DMS 273 (cell line): ENCODE results near the gene NLRP5.
"Not testable (repeated sequence)": the region's sequence is repeated elsewhere in the genome, so short reads cannot be mapped to it uniquely, and the experiment has no call there.

Experiments
- DNase-seq: peaks from one replicate; lab custom pipeline; 2025; ENCODE audit not compliant: unreplicated experiment; lab: John Stamatoyannopoulos, UW

NLRP5 gene

DNA sequence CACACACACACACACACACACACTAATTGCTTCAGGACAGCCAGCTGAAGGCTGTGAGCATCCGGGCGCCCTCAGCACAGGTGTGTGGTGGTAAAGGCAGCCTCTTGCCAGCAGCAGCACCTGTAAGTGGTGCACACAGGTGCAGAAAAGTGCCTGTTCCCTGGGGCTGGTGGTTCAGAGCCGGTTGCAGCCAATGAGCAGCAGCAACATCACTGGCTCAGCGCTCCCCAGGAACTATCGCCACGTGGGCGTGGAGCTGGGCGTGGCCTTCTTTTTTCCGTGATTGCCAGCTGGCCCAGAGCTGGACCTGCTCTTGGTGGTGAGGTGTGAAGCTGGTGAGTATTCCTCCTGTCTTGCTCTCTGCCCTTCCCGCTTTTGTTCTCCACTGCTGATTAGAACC is at the start of gene NLRP5:
Gene NLRP5 (plus strand): TSS at position 289 of the 400 bp plus-strand sequence.
- no peak for DNase-seq

DNA sequence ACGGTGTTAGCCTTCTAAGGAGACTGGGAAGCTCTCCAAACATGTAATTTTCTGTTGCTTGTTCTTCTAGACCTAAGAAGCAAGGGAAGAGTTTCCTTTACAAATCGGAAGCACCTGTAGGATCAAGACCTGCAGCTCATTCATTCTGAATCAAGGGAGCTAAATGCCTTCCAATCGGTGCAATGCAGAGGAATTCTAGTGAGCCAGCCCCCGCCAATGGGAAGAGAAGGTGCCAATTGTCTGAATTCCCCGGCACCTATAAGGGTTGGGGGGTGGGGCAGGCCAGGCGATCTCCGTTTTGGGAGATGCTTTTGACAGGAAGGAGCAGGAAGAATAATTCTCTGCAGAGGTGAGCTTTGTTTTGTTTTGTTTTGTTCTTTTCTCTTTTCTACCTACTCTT is 47.4 kb upstream of the NLRP5 start:
- no peak for DNase-seq

DNA sequence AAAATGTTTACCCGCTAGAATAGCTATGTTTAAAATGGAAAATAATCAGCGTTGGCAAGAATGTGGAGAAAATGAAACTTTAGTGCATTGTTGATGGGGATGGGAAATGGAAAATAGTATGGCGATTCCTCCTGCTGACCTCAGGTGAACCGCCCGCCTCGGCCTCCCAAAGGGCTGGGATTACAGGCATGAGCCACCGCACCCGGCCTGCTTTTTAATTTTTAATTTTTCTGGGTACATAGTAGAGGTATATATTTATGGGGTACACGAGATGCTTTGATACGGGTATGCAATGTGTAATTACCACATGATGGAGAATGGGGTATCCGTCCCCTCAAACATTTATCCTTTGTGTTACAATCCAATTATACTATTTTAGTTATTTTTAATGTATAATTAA is 46.3 kb upstream of the NLRP5 start:
- no peak for DNase-seq

DNA sequence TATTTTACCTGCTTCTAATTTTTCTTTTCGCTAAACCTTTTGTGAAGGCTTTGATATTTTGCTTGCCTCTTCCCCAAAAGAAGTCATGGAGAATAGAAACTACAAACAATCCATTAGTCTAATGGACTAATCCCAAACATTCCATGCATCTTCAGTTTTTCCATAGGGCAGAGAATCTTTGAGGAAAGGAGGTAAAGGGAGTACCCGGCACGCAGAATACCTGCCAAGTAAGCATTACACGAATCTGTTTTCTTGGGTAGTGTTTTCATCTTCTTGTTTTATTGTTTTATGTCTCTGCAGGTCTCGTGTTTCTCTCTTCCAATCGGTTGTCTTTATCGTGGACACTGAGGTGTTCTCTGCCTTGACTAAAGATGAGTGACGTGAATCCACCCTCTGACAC is 39.0 kb upstream of the NLRP5 start, which contains the start of gene NLRP8:
Gene NLRP8 (plus strand): TSS at position 301 of the 400 bp plus-strand sequence.
- DNase-seq, result no peak

DNA sequence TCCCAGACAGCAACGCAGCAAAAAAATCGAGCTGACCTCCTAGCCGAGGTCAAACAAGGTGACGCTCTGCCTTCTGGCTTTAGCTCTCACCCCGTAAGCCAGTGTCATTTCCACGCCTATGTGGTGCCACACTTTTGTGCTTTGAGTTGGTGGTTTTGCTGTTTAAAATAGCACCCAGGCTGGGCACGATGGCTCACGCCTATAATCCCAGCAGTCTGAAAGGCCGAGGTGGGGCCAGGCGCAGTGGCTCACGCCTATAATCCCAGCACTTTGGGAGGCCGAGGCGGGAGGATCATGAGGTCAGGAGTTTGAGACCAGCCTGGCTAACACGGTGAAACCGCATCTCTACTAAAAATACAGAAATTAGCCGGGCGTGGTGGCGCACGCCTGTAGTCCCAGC is 36.0 kb upstream of the NLRP5 start:
- DNase-seq, result not testable (repeated sequence)

DNA sequence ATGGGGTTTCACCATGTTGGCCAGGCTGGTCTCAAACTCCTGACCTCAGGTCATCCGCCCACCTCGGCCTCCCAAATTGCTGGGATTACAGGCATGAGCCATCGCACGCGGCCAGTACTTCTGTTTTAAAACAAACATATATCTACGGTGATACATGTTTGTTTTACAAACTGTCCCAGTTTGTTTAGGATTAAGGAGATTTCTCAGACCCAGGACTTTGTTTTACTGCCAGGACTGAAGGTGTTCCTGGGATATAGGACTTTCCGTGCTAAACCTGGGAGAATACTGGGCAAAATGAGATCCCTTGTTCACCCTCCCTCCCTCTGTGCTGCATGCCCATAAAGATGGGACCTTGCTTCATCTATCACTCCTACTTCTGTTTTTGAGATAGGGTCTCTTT is 30.1 kb upstream of the NLRP5 start:
- no peak for DNase-seq

DNA sequence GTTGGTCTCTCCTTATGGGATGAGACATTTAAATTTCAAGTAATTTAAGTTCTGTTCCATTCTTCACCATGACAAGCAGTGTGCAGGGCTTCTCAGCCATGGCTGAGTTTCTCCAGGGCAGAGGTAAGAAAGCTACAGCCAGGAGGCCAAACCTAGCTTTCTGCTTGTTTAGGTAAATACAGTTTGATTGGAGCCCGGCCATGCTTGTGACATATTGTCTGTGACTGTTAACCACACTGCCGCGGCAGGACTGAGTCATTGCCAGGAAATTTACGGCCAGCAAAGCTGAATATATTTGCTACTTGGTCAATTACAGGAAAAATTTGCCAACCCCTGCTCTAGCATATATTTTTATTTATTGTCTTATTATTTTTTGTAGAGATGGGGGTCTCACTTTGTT is 28.2 kb upstream of the NLRP5 start:
- no peak for DNase-seq

DNA sequence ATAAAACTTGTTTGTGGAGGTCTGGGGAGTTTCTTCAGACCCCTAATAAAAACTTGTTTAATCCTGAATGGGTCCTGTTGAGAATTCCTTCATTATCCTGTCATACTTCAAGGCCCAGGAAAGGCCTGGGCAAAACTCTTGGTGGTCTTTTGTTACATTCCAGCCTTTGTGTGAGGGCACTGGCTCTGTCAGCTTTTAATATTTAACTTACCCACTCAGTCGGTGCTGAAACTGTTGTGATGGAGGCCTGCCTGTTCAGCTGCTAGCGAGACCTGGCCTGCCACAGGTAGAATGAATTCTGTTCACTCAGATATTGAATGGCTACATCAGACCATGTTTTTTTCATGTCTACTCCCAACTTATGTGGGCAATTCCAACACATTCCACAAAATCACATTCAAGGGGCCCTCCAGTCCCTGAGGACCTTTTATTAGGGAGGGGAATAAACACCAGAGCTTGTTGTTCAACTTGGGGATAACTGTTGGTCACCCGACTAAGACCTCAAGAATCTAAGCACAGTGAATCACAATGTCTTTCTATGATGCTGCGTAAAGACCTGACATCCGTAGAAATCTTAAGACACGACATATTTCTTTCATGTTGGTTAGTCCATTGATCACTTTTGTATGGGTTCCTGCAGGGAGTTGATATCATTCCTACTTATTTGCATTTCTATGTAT is 26.4 kb upstream of the NLRP5 start:
- no peak for DNase-seq

DNA sequence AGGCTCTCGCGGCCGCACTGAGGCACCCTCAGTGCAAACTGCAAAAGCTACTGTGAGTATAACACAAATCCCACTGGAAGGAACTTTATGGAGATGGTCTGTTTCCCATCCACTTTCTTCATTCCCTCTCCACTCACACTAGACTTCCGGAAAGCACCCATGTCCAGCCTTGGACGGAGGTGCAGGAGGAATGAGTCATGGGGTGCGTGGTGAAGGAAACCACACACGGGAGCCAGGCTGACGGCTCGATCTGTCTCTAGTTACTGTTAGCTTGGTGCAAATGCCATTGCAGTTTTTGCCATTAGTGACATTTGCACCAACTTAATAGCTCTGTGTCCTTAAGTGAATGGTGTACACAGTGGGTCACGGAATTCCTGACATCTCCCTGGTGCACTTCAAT is 24.4 kb upstream of the NLRP5 start:
- no peak for DNase-seq

DNA sequence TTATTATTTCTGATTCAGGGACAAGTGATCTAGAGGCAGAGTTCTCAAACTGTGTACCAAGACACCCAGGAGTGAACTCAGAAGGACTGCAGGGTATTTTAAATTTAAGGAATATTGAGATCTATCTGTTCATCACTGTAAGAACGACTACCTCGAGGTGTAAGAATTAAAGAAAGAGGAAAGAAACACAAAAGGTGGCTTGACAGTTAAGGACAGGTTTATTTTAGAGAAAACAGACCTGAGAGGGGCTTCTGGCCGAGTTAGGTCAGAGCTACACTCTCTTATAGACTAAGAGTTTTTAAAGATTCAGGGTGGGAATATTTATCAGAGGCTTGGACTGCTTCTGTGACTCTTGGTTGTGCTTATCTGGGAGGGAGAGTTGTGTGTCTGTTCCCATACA is 12.6 kb upstream of the NLRP5 start:
- no peak for DNase-seq

DNA sequence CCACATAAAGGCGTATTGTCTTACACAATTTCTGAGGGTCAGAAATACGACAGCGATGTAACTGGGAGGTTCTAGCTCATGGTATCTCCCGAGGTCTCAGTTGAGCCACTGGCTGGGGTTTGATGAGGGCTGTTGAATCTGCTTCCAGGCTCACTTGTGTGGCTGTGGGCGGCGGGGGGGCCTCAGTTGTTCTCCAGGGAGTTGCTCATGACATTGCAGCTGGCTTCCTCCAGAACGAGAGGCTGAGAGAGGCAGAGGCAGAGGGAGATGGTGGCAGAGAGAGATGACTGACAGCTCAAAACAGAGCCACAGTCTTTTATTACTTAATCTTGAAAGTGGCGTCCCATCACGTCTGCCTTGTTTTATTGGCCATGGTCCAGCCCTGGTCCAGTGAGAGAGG is 6.2 kb upstream of the NLRP5 start:
- no peak for DNase-seq

DNA sequence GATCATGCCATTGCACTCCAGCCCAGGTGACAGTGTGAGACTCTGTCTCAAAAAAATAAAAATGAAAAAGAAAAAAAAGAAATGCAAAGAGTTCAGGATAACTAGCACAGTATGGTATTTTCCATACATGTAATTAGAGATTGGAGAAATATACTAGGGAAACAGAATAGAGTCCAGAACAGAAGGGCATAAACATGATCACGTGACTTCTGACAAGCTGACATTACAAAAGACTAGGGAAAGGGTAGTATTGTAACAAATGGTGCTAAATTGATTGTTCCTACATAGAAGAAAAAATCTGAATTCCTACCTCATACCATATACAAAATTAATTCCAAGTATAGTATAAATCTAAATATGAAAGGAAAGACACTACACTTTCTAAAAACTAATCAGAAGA is 1.3 kb upstream of the NLRP5 start:
- no peak for DNase-seq

DNA sequence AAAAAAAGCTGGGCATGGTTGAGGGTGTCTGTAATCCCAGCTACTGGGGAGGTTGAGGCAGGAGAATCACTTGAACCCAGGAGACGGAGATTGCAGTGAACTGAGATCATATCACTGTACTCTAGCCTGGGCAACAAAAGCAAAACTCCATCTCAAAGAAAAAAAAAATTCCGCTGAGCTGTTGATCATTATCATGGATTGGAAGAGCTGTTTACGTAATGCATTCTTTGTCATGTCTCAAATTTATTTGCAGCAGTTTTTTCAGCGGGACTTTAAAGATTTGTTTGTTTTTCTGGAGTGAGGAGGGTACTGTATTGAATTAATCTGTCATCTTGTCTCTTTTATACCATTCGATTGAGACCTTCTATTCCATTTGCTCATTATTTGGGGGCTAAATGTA is 4.3 kb downstream of the NLRP5 start:
- DNase-seq, result no peak

DNA sequence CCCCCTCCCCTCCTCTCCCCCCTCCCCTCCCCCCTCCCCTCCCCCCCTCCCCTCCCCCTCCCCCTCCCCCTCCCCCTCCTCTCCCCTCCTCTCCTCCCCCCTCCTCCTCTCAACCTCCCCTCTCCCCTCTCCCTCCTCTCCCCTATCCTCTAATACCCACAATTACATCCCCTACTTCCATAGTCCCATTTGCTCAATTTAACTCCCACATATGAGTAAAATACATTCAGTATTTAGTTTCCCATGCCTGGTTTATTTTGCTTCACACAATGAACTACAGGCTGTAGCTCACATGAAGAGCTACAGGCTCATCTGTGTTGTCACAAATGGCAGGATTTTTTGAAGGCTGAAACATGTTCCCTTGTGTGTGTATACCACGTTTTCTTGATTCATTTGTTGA is 6.9 kb downstream of the NLRP5 start:
- no peak for DNase-seq

DNA sequence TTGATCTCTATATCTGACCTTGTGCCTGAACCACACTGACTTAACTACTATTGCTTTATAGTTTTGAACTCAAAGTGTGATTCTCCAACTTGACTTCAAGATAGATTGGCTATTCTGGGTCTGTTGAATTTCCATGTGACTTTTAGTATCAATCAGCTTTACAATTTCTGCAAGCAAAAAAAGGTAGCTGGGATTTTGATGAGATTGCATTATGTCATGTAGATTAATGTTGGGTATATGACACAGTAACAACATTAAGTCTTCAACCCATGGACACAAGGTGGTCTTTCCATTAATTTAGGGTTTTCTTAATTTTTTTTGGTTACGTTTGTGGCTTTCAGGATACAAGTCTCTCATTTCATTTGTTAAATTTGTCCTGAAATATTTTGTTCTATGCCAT is 28.2 kb downstream of the NLRP5 start:
- no peak for DNase-seq

DNA sequence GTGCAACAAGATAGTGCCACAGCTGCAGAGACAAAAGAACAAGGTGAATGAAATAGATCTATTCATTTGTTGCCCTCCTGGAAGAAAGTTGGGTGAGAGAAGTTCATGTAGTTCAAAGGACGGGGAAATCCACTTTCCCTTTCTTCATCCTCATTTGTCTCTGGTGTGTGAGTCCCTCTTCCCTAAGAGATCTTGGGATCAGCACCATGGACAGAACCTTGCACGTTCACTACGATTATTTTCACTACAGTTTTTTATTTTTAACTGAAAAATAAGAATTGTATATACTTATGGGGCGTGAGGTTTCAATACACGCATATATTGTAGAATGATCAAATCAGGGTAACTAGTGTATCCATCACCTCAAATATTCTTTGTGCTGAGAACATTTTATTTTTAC is 29.2 kb downstream of the NLRP5 start:
- peak; percentile 24 for DNase-seq

DNA sequence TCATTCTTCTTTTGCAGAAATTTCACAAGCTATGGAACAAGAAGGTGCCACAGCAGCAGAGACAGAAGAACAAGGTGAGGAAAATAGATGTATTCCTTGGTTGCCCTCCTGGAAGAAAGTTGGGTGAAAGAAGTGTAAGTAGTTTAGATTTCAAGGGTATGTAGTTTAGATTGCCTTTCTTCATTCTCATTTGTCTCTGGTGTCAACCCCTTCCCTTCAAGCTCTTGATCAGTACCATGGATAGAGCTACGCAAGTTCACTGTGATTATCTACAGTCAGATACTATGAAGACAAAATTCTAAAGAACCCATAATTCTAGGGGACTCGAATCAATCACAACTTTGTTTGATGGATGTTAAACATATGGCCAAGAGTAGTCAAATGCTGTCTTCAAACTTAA is 32.8 kb downstream of the NLRP5 start:
- not testable (repeated sequence) for DNase-seq

DNA sequence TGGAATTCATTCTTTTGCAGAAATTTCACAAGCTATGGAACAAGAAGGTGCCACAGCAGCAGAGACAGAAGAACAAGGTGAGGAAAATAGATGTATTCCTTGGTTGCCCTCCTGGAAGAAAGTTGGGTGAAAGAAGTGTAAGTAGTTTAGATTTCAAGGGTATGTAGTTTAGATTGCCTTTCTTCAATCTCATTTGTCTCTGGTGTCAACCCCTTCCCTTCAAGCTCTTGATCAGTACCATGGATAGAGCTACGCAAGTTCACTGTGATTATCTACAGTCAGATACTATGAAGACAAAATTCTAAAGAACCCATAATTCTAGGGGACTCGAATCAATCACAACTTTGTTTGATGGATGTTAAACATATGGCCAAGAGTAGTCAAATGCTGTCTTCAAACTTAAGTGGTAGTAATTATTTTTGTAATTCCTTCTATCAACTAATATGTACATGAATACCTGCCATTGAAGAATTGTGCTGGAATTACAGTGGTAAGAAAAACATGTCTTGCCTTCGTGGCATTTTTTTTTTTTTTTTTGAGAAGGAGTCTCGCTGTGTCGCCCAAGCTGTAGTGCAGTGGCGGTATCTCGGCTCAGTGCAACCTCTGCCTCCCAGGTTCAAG is 33.9 kb downstream of the NLRP5 start:
- not testable (repeated sequence) for DNase-seq

DNA sequence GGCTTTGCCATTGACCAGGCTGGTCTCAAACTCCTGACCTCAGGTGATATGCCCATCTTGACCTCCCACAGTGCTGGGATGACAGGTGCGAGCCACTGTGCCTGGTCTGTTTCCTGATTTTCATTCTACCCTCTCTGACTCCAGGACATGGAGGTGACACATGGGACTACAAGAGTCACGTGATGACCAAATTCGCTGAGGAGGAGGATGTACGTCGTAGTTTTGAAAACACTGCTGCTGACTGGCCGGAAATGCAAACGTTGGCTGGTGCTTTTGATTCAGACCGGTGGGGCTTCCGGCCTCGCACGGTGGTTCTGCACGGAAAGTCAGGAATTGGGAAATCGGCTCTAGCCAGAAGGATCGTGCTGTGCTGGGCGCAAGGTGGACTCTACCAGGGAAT is 40.2 kb downstream of the NLRP5 start:
- no peak for DNase-seq

DNA sequence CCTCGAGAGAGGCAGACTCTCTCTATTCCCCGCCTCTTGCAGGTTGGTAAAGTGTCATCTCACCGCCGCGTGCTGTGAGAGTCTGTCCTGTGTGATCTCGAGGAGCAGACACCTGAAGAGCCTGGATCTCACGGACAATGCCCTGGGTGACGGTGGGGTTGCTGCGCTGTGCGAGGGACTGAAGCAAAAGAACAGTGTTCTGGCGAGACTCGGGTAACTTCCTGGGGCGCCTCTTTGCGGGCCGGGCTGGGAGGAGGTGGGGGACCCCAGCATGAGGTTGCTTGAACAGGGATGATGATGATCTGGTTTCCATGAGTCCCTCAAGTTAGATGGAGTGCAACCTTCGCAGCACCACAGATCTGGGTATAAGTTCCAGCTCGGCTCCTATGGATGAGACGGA is 67.0 kb downstream of the NLRP5 start:
- DNase-seq, result no peak

DNA sequence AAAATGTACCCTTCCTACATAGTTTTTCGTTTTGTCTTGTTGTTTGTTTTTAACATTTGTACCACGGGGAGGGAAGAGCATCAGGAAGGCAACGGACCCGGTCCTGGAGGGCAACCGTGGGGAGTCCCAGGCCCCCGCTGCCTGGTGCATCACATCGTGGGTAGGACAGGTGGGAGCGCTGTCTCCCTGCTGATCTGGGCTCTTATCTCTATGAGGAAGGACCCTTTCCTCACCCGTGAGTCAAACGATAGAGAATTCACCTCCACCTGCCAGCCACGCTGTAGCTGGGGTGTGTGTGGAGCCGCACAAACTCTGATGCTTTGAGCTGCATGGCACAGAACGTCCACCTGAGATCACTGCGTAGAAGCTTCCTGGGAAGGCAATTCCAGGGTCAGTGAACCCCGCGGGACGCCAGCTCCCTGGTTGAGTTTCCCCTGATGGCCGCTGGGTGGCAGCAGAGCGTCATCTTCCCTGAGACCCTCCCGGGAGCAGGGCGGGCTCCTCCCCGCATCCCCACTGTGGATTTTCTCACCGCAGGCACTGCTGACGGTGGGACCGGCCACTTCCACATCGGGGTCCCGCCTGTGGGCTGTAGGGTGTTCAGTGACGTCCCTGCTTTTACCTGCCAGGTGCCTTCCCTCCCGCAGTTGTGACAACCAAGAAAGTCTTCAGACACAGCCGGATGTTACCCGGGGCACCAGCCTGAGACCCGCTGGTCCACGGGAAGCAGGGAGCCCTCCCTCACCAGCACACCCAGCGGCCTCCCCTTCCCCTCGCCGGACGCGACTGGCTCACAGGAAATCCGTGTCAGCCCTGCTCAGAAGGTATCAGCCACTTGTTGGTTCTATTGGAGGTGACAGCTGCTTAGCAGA is 79.8 kb downstream of the NLRP5 start:
- DNase-seq, result peak; percentile 78

DNA sequence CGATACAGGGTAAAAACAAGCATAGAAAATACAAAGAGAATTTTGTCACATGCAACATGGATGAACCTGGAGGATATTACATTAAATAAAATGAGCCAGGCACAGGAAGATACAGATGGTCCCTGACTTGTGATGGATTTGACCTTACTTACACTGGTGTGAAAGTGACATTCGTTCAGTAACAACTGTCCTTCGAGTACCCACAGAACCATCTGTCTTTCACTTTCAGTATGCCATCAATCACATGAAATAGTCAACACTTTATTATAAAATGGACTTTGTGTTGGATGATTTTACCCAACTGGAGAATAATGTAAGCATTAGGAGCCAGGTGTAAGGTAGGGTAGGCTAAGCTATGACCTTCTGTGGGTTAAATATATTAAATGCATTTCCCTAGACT is 83.1 kb downstream of the NLRP5 start:
- DNase-seq, result no peak
